ENCODE results near the gene CNOT8. TPM values are rescaled to one million over a fixed set of nuclear protein-coding genes. Genes with fewer than 3 reads are reported as not detected.

Gene CNOT8
- total RNA-seq, 1 experiment from 2014 or later, result 45.6 TPM

GRCh38 chr5:154860765-154861164, 2.3 kb downstream of the CNOT8 start:
- TF ChIP-seq, protein P1, sequence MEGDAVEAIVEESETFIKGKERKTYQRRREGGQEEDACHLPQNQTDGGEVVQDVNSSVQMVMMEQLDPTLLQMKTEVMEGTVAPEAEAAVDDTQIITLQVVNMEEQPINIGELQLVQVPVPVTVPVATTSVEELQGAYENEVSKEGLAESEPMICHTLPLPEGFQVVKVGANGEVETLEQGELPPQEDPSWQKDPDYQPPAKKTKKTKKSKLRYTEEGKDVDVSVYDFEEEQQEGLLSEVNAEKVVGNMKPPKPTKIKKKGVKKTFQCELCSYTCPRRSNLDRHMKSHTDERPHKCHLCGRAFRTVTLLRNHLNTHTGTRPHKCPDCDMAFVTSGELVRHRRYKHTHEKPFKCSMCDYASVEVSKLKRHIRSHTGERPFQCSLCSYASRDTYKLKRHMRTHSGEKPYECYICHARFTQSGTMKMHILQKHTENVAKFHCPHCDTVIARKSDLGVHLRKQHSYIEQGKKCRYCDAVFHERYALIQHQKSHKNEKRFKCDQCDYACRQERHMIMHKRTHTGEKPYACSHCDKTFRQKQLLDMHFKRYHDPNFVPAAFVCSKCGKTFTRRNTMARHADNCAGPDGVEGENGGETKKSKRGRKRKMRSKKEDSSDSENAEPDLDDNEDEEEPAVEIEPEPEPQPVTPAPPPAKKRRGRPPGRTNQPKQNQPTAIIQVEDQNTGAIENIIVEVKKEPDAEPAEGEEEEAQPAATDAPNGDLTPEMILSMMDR (conservative IDR thresholded peaks at IDR 0.05), result no peak
- no peak overlapping the region for H3K23ac ChIP-seq (ENCODE audit: insufficient read length, low read depth, low read length)
- no peak overlapping the region for H2BK20ac ChIP-seq (ENCODE audit: low read depth, low read length, poor library complexity, severe bottlenecking)
- H2AFZ ChIP-seq (ENCODE audit: low read length), result no peak overlapping the region
- no peak overlapping the region for H4K5ac ChIP-seq (ENCODE audit: insufficient read length, low read depth, low read length)
- H2BK120ac ChIP-seq (ENCODE audit: low read depth, low read length, poor library complexity, severe bottlenecking), result no peak overlapping the region
- Mint-ChIP-seq H3K4me3 (0 out of 5 replicates have a peak overlapping the region, but pooled peaks of 1 of the 2 experiments have one; percentile 87), H3K27ac (peak overlapping the region in 1 of 3 experiments; percentile 2; a peak in 2 of 7 replicates), H3K27me3 (ENCODE audit: low read depth) (no peaks in the 10 kb centered on the region; the same call in 1 of the 2 replicates), H3K9me3 (no peaks in the 10 kb centered on the region), H3K4me1 (peaks cover 24 to 26% of the 10 kb centered on the region in 2 experiments), H3K36me3 (ENCODE audit: insufficient read depth in 1 of 3, low read depth in 3 of 3) (peaks cover 21 to 33% (median 30%) of the 10 kb centered on the region in 3 experiments)
- H4K8ac ChIP-seq (replicated peaks; ENCODE audit: insufficient read length, low read depth, low read length), result no peak overlapping the region
- H3K4me1 ChIP-seq (ENCODE audit: insufficient read depth, low read length), result peaks cover 9% of the 10 kb centered on the region
- H3K4ac ChIP-seq (ENCODE audit: low read depth, low read length), result no peak overlapping the region
- no peak overlapping the region for H3K14ac ChIP-seq (ENCODE audit: insufficient read depth, low read length)
- H3K9me3 ChIP-seq (ENCODE audit: control insufficient read depth, low read depth, low read length), result no peaks in the 10 kb centered on the region
- no peak for DNase-seq
- peaks cover 29% of the 10 kb centered on the region for H3K79me2 ChIP-seq (ENCODE audit: insufficient read depth, low read length)
- no peak overlapping the region for H4K91ac ChIP-seq (ENCODE audit: insufficient read length, low read depth, low read length)
- H4K20me1 ChIP-seq (ENCODE audit: control insufficient read depth, insufficient read depth, insufficient read length), result no peaks in the 10 kb centered on the region
- no peak overlapping the region for H2AK5ac ChIP-seq (ENCODE audit: insufficient read length, low read length)
- H3K18ac ChIP-seq (ENCODE audit: insufficient read length, low read depth, low read length), result no peak overlapping the region
- H3K79me1 ChIP-seq (ENCODE audit: insufficient read depth, low read depth, low read length, poor library complexity, severe bottlenecking), result peaks cover 5% of the 10 kb centered on the region
- no peak overlapping the region for H3T11ph ChIP-seq (ENCODE audit: low read length)
- no peaks in the 10 kb centered on the region for H3K27me3 ChIP-seq (ENCODE audit: insufficient read depth, low read length)
- H3K9ac ChIP-seq (ENCODE audit: extremely low read depth, insufficient read length, low read length), result no peak overlapping the region
- peaks cover 19% of the 10 kb centered on the region for H3K23me2 ChIP-seq (ENCODE audit: insufficient read length, low read depth, low read length, poor library complexity, severe bottlenecking)
- no CpG with 5 or more reads among the region's 4 CpGs for WGBS (ENCODE audit: extremely low coverage, insufficient read length, low lambda C conversion rate)
- no peak overlapping the region for H2BK12ac ChIP-seq (ENCODE audit: insufficient read length, low read depth, low read length)
- H3K56ac ChIP-seq (ENCODE audit: insufficient read length, low read depth, low read length), result no peak overlapping the region
- H3K4me2 ChIP-seq (ENCODE audit: insufficient read depth, insufficient read length, low read length), result peak overlapping the region; percentile 97
- H2BK15ac ChIP-seq (ENCODE audit: low read depth, low read length), result no peak overlapping the region
- no peak overlapping the region for H2BK5ac ChIP-seq (ENCODE audit: insufficient read length, low read length)
- no peak overlapping the region for H3K27ac ChIP-seq (ENCODE audit: insufficient read length, low read depth, low read length)
